Endometrial microvascular endothelial cells (primary cell): ENCODE measurements around the gene KCNMB2. TPM values are rescaled to one million over a fixed set of nuclear protein-coding genes. Genes with fewer than 3 reads are reported as not detected.
"Not testable (repeated sequence)": the region's sequence is repeated elsewhere in the genome, so short reads cannot be mapped to it uniquely, and the experiment has no call there.

Experiments used
- in situ Hi-C: cut with HindIII; loops from 2 replicates; pipeline ENCODE4 v1.10.0; 2017; ENCODE audit warnings: low sequenced_read_pairs, low pct_unique_long_range_greater_than_20kb; ENCODE audit errors: inconsistent ontology term
- total RNA-seq: library from RNA; depleted of rRNA; stranded (reverse); fragments of >200 nt; gene quantifications from one replicate; pipeline ENCODE4 v1.2.3, GENCODE V29; 2015; ENCODE audit errors: inconsistent ontology term

The KCNMB2 gene
- total RNA-seq, 1 donor from 2014 or later: not detected

DNA sequence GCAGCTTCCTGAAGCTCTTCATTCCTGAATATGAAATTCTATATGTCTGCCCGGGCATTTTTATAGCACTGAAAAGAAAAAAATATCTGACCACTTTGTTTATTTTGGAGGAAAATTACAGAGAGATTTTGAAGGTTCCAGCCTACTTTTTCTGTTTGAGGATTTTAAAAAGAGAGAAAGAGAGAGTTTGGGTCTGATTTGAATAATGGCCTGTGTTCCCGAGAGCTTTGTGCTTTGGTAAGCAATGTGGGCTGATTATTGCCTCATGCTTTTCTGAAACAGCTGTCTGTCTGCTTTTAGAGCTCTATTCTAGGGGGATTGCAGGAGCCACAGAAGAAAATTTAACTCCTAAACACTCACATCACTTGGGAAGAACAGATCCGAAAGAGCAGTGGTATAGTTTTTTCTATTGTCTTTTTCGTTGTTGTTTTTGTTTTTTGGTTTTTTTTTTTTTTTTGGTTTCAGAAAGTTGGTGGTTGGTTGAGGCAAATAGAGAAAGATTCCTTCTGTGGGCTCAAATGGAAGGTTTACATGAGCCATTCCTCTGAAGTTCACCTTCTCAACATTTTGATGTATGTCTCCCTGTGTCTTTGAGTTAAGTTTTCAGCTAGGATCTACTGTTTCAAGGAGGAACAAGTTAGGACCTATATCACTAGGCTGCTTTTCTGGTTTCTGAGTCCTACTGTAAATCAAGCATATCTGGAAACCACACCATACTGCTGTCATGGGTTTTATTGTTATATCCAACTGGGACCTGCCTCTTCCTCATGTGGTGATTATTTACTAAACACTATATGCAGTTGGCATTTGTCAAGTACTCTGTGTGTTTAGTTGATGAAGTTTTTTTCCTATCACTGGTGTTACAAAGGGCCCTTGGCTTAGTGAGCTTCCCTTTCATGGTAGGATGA, 178.9 kb downstream of the KCNMB2 start:
- in situ Hi-C loops: no loop called here

DNA sequence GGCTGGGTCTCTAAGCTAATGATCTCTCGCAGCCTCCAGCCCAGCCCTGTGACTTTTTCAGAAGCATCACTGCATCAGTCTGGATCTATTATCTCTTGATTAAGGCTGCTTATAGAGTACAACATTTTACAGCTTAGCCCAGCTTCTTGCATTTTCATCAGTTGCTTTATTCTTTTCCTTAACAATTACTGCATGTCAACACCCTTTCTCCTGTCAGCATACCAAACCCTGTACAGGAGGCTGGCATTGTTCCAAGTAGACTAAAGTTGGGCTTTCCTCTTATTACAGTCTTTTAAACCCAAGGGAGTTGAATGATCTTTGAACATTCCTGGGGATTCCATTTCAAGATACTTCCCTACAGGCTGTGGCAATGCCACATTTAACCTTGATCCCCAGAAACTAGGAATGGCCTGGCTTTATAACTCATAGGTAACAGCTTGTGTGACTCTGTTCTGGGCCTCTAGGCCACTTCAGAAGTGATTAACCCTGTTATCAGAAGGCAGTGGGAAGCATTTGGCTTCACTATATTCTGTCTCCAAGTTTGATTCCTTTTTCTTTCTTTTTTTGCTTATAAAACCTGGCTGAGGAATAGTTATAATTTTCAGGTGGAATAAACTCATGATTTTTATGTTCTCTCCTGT, 182.9 kb downstream of the KCNMB2 start:
- in situ Hi-C loops: no loop called here

DNA sequence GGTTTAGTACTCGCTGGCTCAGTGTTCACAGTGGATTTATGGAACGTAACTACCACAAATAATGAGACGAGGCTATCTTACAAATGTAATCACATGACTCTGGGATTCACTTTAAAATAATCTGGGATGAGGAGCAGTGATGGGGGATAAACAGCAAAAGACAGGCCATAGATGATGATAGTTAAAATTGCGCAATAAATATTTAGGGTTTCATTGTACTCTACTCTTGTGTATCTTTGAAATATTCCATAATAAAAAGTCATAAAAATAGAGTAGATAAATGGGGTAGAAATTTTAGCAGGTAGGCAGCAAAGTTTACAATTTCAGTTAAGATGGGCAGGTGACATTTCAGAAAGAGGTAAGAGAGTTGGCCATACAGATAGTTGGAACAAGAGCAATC, 196.6 kb downstream of the KCNMB2 start:
- in situ Hi-C loops: no loop called here

DNA sequence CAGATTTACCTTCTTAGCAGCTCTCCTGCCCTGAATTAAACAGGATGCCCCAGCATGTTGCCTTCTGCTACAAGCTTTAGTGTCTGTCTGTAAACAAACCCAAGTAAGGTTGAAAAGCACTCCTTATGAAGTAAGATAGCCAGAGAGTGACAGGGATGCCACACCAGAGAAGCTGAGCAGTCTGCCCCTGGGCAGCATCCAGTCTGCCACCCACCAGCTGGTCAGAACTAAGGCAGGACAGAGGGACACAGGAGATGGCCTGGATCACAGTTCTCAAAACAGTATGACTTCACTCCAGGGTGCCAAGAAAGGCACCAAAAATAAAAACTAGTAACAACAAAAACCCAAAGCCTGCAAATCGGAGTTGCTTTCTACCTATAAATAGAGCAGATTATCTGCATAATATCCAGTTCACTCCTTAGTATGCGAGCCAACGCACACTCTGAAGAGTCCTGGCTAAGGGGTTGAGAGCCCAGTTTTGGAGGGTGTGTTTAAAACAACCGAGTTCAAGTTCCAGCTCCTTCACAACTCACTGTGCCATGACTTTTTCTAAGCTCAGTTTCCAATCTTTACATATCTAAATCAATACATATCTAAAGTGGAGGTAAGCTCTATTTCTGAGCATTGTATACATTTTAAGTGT, 198.9 kb downstream of the KCNMB2 start:
- in situ Hi-C loops: no loop called here

DNA sequence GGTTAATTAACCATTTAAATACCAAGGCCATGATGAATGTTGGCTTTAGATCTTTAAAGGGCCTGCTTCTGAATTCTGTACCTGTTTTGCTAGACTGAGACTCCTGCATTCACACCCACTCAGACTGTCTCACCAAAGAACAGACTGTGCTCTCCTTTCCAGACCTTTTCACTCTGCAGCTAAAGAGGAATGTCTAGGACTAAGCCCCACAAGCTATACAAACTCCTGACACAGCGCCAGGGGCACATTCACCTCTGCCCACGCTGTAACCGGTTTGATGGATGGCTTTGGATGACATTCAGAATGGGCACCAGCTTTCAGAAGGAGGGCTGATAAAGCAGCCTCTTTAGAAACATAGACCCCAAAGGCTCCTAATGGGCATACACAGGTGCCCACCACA, 200.1 kb downstream of the KCNMB2 start:
- in situ Hi-C loops: no loop called here

- in situ Hi-C loops: no loop called here
Measured at GRCh38 chr3:178739720-178740119, 203.5 kb downstream of the KCNMB2 start.

- in situ Hi-C loops: no loop called here
Measured at GRCh38 chr3:178741020-178741419, 204.8 kb downstream of the KCNMB2 start.

DNA sequence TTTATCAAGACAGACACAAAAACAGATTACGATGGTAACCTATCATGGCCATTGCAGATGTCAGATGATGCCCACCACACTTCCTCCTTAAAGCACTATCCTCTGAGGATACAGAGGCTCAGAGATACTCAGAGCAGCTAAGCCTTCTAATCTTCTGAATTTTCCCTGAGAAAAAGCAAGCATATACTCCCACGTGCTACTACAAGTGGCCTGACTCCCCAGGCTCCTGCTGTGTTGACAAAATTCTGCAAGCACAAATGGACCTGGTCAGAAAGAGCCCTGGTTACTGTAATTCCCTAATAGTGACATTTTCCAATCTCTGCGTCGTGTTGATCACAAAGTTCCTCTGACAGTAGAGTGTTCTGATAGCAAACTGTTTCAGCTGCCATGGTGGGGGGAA, 207.1 kb downstream of the KCNMB2 start:
- in situ Hi-C loops: no loop called here

GRCh38 chr3:178745861-178746655, 209.8 kb downstream of the KCNMB2 start:
- in situ Hi-C loops: not testable (repeated sequence)

GRCh38 chr3:178748874-178749273, 212.6 kb downstream of the KCNMB2 start:
- in situ Hi-C loops: no loop called here

DNA sequence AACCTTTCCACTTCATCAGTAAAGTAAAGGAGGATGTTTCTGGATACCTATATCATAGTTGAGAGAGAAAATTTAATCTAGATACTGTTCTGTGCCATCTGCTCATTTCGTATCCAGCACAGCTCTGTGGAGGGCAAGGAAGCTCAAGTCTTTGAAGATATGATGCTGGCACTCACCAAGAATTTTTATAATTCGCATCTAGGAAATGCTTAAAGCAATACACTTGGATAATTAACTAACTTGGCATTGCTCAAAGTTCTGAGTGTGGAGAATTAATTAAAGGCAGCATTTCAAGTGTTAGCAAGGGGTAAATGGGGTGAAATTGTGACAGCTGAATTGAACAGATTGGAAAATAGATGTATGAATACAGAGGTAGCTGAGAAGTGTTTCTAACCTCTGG, 213.2 kb downstream of the KCNMB2 start:
- in situ Hi-C loops: no loop called here

- in situ Hi-C loops: no loop called here
Measured at GRCh38 chr3:178750639-178751300, 214.5 kb downstream of the KCNMB2 start.

DNA sequence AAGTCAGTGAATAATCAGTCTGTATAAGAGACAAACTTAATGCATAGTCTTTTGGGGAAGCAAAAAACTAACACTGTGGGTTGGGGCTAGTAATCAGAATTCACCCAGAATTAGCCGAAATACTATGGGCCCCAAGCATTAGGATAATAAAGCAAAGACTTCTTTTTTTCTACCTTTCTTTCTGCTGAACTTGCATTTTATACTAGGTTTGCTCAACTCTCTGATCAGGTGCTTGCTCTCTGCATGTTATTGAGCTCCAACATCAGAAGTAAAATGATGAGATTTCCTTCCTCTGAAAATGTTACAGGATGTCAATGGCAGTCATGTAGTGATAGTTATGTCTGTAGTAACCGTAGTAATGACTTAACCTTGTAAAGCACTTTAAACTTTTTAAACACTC, 216.6 kb downstream of the KCNMB2 start:
- in situ Hi-C loops: no loop called here

DNA sequence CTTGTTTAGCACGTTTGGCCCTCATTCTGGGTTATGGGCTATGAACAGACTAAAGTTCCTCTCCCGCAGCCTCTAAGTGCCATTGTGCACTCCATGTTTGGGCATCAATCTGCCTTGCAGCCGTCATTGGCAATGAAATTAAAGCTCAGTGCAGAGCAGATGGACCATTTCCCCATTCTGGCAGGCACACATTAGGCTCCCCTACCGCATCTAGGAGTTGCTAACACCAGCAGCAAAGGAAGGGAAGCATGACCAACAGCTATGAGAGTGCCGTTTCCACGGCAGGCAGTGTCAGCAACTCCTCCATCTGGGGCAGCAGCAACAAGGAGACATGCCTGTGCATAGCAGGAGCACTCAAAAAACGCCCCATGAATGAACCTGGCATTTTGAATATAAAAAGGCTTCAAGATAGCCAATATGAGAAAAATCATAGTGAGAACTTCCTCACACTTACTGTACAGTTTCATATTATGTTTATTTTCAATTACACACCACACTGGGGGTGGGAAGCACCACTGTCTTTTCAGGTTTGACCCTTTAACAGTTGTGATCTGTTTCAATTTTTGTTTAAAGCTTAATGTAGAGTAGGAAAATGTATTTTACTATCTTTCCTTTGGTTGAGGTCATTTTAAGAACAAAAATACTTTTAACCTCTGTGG, 218.7 kb downstream of the KCNMB2 start:
- in situ Hi-C loops: no loop called here

DNA sequence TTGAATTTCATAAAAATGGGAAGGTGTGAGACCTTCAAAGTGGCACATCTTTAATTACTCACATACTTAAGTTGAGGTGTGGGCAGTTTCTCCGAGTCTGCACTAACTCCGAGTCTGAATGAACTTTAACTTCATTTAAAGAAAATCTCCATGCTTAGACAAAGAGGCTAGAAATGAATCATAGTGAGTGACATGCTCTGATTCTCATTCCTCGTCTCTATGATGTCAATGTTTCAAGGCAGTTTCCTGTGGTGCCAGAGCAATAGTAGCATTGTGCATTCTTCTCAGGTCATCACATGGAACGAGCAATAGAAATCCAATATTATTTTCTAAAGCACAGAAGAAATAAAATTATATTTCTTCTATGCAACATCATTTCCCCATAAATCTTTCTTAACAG, 224.8 kb downstream of the KCNMB2 start:
- in situ Hi-C loops: no loop called here

GRCh38 chr3:178761461-178761860, 225.2 kb downstream of the KCNMB2 start:
- in situ Hi-C loops: no loop called here

- in situ Hi-C loops: no loop called here
Measured at GRCh38 chr3:178762385-178762784, 226.1 kb downstream of the KCNMB2 start.

- in situ Hi-C loops: no loop called here
Measured at GRCh38 chr3:178765472-178765871, 229.2 kb downstream of the KCNMB2 start.
